H9 (cell line): ENCODE measurements around the gene CCDC186. TPM values are rescaled to one million over a fixed set of nuclear protein-coding genes. Genes with fewer than 3 reads are reported as not detected.

Experiments
- DNase-seq: peaks from one replicate; pipeline ENCODE4 v3.0.0-alpha.2; 2017
- H2AFZ ChIP-seq: one replicate; pipeline ENCODE4 v1.6.1; 2013; ENCODE audit warnings: mild to moderate bottlenecking, low read length, control low read depth, moderate library complexity
- H2AK5ac ChIP-seq: 2 replicates; pipeline ENCODE4 v1.6.1; 2013; ENCODE audit warnings: low read length, control low read depth, mixed read lengths; ENCODE audit not compliant: insufficient read length
- H2BK120ac ChIP-seq: one replicate; pipeline ENCODE4 v1.6.1; 2013; ENCODE audit warnings: low read depth, mild to moderate bottlenecking, low read length, control low read depth, inconsistent platforms; ENCODE audit not compliant: poor library complexity, severe bottlenecking
- H2BK12ac ChIP-seq: 2 replicates; pipeline ENCODE4 v1.6.1; 2013; ENCODE audit warnings: low read length, control low read depth, mixed read lengths, low read depth; ENCODE audit not compliant: insufficient read length
- H2BK15ac ChIP-seq: 2 replicates; pipeline ENCODE4 v1.6.1; 2013; ENCODE audit warnings: low read depth, low read length, control low read depth
- H2BK20ac ChIP-seq: one replicate; pipeline ENCODE4 v1.6.1; 2013; ENCODE audit warnings: low read depth, mild to moderate bottlenecking, low read length, control low read depth, inconsistent platforms; ENCODE audit not compliant: poor library complexity, severe bottlenecking
- H2BK5ac ChIP-seq: 2 replicates; pipeline ENCODE4 v1.6.1; 2013; ENCODE audit warnings: low read length, control low read depth, mixed read lengths; ENCODE audit not compliant: insufficient read length
- H3K14ac ChIP-seq: 2 replicates; pipeline ENCODE4 v1.6.1; 2013; ENCODE audit warnings: low read length, control low read depth; ENCODE audit not compliant: insufficient read depth
- H3K18ac ChIP-seq: 2 replicates; pipeline ENCODE4 v1.6.1; 2013; ENCODE audit warnings: low read depth, mild to moderate bottlenecking, mixed read lengths, low read length, control low read depth; ENCODE audit not compliant: insufficient read length
- H3K23ac ChIP-seq: 2 replicates; pipeline ENCODE4 v1.6.1; 2013; ENCODE audit warnings: low read length, control low read depth, mixed read lengths, low read depth; ENCODE audit not compliant: insufficient read length
- H3K23me2 ChIP-seq: 2 replicates; pipeline ENCODE4 v1.6.1; 2013; ENCODE audit warnings: low read depth, mild to moderate bottlenecking, mixed read lengths, low read length, control low read depth; ENCODE audit not compliant: insufficient read length, poor library complexity, severe bottlenecking
- H3K27ac ChIP-seq: 2 replicates; pipeline ENCODE4 v1.5.1; 2013; ENCODE audit warnings: low read length, control low read depth, mixed read lengths, low read depth; ENCODE audit not compliant: insufficient read length
- H3K27me3 ChIP-seq: 2 replicates; pipeline ENCODE4 v1.6.1; 2013; ENCODE audit warnings: low read length, control low read depth, inconsistent platforms; ENCODE audit not compliant: insufficient read depth
- H3K4ac ChIP-seq: 2 replicates; pipeline ENCODE4 v1.6.1; 2013; ENCODE audit warnings: low read depth, mild to moderate bottlenecking, control low read depth, inconsistent platforms, low read length, moderate library complexity
- H3K4me1 ChIP-seq: 2 replicates; pipeline ENCODE4 v1.6.1; 2013; ENCODE audit warnings: low read length, control low read depth, inconsistent platforms; ENCODE audit not compliant: insufficient read depth
- H3K4me2 ChIP-seq: 2 replicates; pipeline ENCODE4 v1.6.1; 2013; ENCODE audit warnings: low read length, control low read depth, mixed read lengths; ENCODE audit not compliant: insufficient read length, insufficient read depth
- H3K56ac ChIP-seq: 2 replicates; pipeline ENCODE4 v1.6.1; 2013; ENCODE audit warnings: low read depth, mild to moderate bottlenecking, mixed read lengths, low read length, control low read depth; ENCODE audit not compliant: insufficient read length
- H3K79me1 ChIP-seq: 2 replicates; pipeline ENCODE4 v1.6.1; 2013; ENCODE audit warnings: low read depth, mild to moderate bottlenecking, moderate library complexity, low read length, control low read depth, inconsistent platforms; ENCODE audit not compliant: insufficient read depth, poor library complexity, severe bottlenecking
- H3K79me2 ChIP-seq: 2 replicates; pipeline ENCODE4 v1.6.1; 2013; ENCODE audit warnings: low read length, control low read depth, inconsistent platforms; ENCODE audit not compliant: insufficient read depth
- H3K9ac ChIP-seq: 2 replicates; pipeline ENCODE4 v1.6.1; 2013; ENCODE audit warnings: low read length, control low read depth, mixed read lengths; ENCODE audit not compliant: insufficient read length; ENCODE audit errors: extremely low read depth
- H3K9me3 ChIP-seq: one replicate; pipeline ENCODE4 v1.6.1; 2013; ENCODE audit warnings: low read depth, low read length, inconsistent platforms; ENCODE audit not compliant: control insufficient read depth
- H3T11ph ChIP-seq: one replicate; pipeline ENCODE4 v1.6.1; 2013; ENCODE audit warnings: mild to moderate bottlenecking, low read length, control low read depth, inconsistent platforms
- H4K20me1 ChIP-seq: one replicate; pipeline ENCODE4 v1.6.1; 2013; ENCODE audit not compliant: control insufficient read depth, insufficient read length, insufficient read depth
- H4K5ac ChIP-seq: 2 replicates; pipeline ENCODE4 v1.6.1; 2013; ENCODE audit warnings: low read depth, mild to moderate bottlenecking, mixed read lengths, low read length, control low read depth; ENCODE audit not compliant: insufficient read length
- H4K8ac ChIP-seq: replicated peaks from 2 replicates; pipeline ENCODE4 v1.6.1; 2013; ENCODE audit warnings: low read length, control low read depth, mixed read lengths, low read depth; ENCODE audit not compliant: insufficient read length
- H4K91ac ChIP-seq: 2 replicates; pipeline ENCODE4 v1.6.1; 2013; ENCODE audit warnings: low read depth, mild to moderate bottlenecking, moderate library complexity, mixed read lengths, low read length, control low read depth; ENCODE audit not compliant: insufficient read length
- H3K27ac Mint-ChIP-seq, 3 experiments: 2 replicates in 2 of 3; 3 replicates in 1 of 3; pipeline ENCODE4 v1.8.0; 2020 to 2021; ENCODE audit warnings: mixed read lengths in 3 of 3, mild to moderate bottlenecking in 1 of 3, moderate library complexity in 1 of 3
- H3K27me3 Mint-ChIP-seq: 2 replicates; pipeline ENCODE4 v1.8.0; 2021; ENCODE audit warnings: low read depth, mild to moderate bottlenecking, moderate library complexity, mixed read lengths
- H3K36me3 Mint-ChIP-seq, 3 experiments: 2 replicates in 2 of 3; 3 replicates in 1 of 3; pipeline ENCODE4 v1.8.0; 2020 to 2021; ENCODE audit warnings: low read depth in 3 of 3, mixed read lengths in 3 of 3; ENCODE audit not compliant: insufficient read depth in 1 of 3
- H3K4me1 Mint-ChIP-seq, 2 experiments: 2 replicates each; pipeline ENCODE4 v1.8.0; 2020; ENCODE audit warnings: mixed read lengths in 2 of 2
- H3K4me3 Mint-ChIP-seq, 2 experiments: 2 replicates in 1 of 2; 3 replicates in 1 of 2; pipeline ENCODE4 v1.8.0; 2020 to 2021; ENCODE audit warnings: mild to moderate bottlenecking in 2 of 2, mixed read lengths in 2 of 2, moderate library complexity in 1 of 2
- H3K9me3 Mint-ChIP-seq, 2 experiments: 2 replicates in 1 of 2; 3 replicates in 1 of 2; pipeline ENCODE4 v1.8.0; 2020; ENCODE audit warnings: mild to moderate bottlenecking in 2 of 2, mixed read lengths in 2 of 2, moderate library complexity in 1 of 2
- WGBS: extraction: QIAGEN DNeasy Blood & Tissue Kit; methylation state at CpG from one replicate; pipeline ENCODE4 v1.1.7; 2013; ENCODE audit warnings: missing lambda C conversion rate, low lambda C conversion rate, mixed read lengths; ENCODE audit not compliant: insufficient read length; ENCODE audit errors: extremely low coverage; 5-methylcytosine and 5-hydroxymethylcytosine counted together
- total RNA-seq: library from RNA; stranded (reverse); gene quantifications from 2 replicates; pipeline ENCODE4 v1.2.1, GENCODE V29; 2021
- TF ChIP-seq, protein P1 (sequence below): fragments of 200-600 bp; sonication (generic); conservative IDR thresholded peaks from 3 replicates; pipeline ENCODE4 v1.8.0; 2021; ENCODE audit warnings: antibody characterized with exemption, mild to moderate bottlenecking

CCDC186 gene
- total RNA-seq, 1 experiment from 2014 or later: 16.7 TPM

DNA sequence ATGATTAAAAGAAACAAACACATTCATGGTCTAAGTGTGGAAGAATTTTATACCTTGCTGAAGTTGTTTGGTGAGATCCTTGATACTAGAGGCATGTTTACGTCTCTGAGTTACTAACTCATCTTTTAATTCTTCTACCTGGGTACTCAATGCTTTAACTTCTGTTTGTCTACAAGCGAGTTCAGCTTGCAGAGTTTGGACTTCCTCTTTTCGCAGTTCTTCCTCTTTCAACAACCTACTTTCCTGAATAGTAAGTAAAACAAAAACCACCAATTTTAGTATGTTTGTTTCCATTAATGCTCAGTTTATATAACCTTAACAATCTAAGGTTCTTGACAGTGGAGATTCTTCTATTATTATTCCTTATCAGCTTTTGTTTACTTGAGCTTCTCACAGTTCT lies 42.9 kb downstream of the CCDC186 start:
- no CpG with 5 or more reads among the region's 3 CpGs for WGBS
- Histone ChIP-seq H3K27ac (no peak overlapping the region), H2BK5ac (no peak overlapping the region), H3K56ac (no peak overlapping the region), H2AFZ (no peak overlapping the region), H3K79me1 (no peaks in the 10 kb centered on the region), H3T11ph (no peak overlapping the region), H4K20me1 (no peaks in the 10 kb centered on the region), H2BK20ac (no peak overlapping the region), H3K23ac (no peak overlapping the region), H3K14ac (no peak overlapping the region), H4K5ac (no peak overlapping the region), H3K4me1 (no peaks in the 10 kb centered on the region), H2AK5ac (no peak overlapping the region), H3K23me2 (no peaks in the 10 kb centered on the region), H3K79me2 (no peaks in the 10 kb centered on the region), H3K27me3 (no peaks in the 10 kb centered on the region), H4K91ac (no peak overlapping the region), H3K9ac (no peak overlapping the region), H2BK120ac (no peak overlapping the region), H4K8ac (no peak overlapping the region), H2BK15ac (no peak overlapping the region), H3K4me2 (no peak overlapping the region), H3K9me3 (no peaks in the 10 kb centered on the region), H3K18ac (no peak overlapping the region), H2BK12ac (no peak overlapping the region), H3K4ac (no peak overlapping the region)
- Mint-ChIP-seq H3K4me3 (no peak overlapping the region), H3K27ac (no peak overlapping the region), H3K27me3 (no peaks in the 10 kb centered on the region), H3K36me3 (peaks cover 11 to 68% (median 61%) of the 10 kb centered on the region in 3 experiments), H3K9me3 (no peaks in the 10 kb centered on the region), H3K4me1 (no peaks in the 10 kb centered on the region)
- TF ChIP-seq, protein P1, sequence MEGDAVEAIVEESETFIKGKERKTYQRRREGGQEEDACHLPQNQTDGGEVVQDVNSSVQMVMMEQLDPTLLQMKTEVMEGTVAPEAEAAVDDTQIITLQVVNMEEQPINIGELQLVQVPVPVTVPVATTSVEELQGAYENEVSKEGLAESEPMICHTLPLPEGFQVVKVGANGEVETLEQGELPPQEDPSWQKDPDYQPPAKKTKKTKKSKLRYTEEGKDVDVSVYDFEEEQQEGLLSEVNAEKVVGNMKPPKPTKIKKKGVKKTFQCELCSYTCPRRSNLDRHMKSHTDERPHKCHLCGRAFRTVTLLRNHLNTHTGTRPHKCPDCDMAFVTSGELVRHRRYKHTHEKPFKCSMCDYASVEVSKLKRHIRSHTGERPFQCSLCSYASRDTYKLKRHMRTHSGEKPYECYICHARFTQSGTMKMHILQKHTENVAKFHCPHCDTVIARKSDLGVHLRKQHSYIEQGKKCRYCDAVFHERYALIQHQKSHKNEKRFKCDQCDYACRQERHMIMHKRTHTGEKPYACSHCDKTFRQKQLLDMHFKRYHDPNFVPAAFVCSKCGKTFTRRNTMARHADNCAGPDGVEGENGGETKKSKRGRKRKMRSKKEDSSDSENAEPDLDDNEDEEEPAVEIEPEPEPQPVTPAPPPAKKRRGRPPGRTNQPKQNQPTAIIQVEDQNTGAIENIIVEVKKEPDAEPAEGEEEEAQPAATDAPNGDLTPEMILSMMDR: no peak
- no peak for DNase-seq
